WTC11 (cell line): Measurements from ENCODE around the gene ANGPTL4.
"Not testable (repeated sequence)": the region's sequence is repeated elsewhere in the genome, so short reads cannot be mapped to it uniquely, and the experiment has no call there.

Experiments
- NFYB ChIP-seq: sonication (generic); formaldehyde crosslinking; conservative IDR thresholded peaks from 2 replicates; pipeline ENCODE4 v1.8.0; 2022; ENCODE audit warnings: low read depth, missing genetic modification reagents
- TF ChIP-seq, protein P1 (sequence below): fragments of 200-600 bp; IDR thresholded peaks from 2 replicates; pipeline ENCODE4 v1.8.0; 2022; ENCODE audit warnings: antibody characterized with exemption
- TF ChIP-seq, protein P2 (sequence below): sonication (generic); formaldehyde crosslinking; conservative IDR thresholded peaks from 2 replicates; pipeline ENCODE4 v1.8.1; 2022; ENCODE audit warnings: mild to moderate bottlenecking, missing genetic modification reagents

DNA sequence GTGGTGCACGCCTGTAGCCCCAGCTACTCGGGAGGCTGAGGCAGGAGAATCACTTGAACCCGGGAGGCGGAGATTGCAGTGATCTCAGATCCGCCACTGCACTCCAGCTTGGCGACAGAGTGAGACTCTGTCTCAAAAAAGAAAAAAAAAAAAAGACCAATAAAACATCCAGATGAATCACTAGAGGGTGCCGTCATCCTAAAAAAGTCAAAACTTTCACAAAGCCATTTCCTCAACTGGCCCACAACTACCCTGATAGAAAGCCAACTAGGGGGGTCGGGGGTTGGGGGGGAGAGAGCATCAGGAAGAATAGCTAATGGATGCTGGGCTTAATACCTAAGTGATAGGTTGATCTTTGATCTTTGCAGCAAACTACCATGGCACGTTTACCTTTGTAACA is 45.1 kb upstream of the ANGPTL4 start:
- TF ChIP-seq, protein P1, sequence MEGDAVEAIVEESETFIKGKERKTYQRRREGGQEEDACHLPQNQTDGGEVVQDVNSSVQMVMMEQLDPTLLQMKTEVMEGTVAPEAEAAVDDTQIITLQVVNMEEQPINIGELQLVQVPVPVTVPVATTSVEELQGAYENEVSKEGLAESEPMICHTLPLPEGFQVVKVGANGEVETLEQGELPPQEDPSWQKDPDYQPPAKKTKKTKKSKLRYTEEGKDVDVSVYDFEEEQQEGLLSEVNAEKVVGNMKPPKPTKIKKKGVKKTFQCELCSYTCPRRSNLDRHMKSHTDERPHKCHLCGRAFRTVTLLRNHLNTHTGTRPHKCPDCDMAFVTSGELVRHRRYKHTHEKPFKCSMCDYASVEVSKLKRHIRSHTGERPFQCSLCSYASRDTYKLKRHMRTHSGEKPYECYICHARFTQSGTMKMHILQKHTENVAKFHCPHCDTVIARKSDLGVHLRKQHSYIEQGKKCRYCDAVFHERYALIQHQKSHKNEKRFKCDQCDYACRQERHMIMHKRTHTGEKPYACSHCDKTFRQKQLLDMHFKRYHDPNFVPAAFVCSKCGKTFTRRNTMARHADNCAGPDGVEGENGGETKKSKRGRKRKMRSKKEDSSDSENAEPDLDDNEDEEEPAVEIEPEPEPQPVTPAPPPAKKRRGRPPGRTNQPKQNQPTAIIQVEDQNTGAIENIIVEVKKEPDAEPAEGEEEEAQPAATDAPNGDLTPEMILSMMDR: not testable (repeated sequence)
- TF ChIP-seq, protein P2, sequence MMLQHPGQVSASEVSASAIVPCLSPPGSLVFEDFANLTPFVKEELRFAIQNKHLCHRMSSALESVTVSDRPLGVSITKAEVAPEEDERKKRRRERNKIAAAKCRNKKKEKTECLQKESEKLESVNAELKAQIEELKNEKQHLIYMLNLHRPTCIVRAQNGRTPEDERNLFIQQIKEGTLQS: not testable (repeated sequence)
- not testable (repeated sequence) for TF ChIP-seq NFYB (CRISPR knock-in tag)
